DMS153 treated with DMSO at 0.1 percent for 48 hours (cell line): ENCODE data around the gene SLCO2A1.

Experiments used
- DNase-seq: peaks from one replicate; lab custom pipeline; 2025; ENCODE audit not compliant: unreplicated experiment; lab: John Stamatoyannopoulos, UW

The SLCO2A1 gene

GRCh38 chr3:134035836-134036235 is 6.1 kb upstream of the SLCO2A1 start:
- DNase-seq = no peak

DNA sequence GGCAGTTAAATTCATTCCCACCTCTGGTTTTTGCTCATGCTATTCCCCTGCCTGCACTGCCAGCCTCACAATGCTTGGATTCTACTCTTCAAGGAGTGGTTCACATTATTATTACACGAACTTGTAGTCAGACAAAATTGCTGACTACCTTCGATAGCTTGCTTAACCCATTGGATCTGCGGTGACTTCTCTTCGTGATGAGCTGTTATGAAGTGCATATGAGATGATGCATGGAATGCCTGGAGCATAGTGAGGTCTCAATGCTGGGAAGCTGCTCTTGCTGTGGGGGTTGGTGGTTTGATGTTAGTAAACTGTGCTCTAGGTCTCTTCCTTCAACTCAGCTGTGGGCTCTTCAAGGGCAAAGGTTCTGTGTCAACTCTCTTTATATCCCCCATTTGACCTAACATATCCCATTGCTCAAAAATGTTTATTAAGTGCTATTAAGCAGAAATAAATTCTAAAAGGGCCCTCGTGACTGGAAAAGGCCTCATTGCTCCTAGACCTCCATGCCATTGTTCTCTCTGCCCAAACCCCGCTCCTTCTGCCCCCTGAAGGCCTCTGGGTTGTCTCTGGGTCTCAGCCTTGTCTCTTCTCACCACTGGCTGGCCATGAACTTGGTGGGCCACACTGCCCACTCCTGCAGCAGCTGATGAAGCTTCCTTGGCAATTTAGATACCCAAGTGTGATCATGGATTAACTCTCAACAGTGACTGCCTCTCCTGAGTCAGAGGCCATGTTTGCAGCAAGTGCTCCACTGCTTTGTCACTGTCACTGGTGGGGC is 4.5 kb upstream of the SLCO2A1 start:
- DNase-seq = no peak

- no peak for DNase-seq
These were observed 3.7 kb upstream of the SLCO2A1 start for GRCh38 chr3:134033315-134033996.

- no peak for DNase-seq
These were observed 1.7 kb upstream of the SLCO2A1 start for GRCh38 chr3:134031348-134031915.

- peak; percentile 32 for DNase-seq
These were observed 938 bp upstream of the SLCO2A1 start for GRCh38 chr3:134030379-134031347.

- no peak for DNase-seq
These were observed 430 bp downstream of the SLCO2A1 start for GRCh38 chr3:134029256-134029733.

GRCh38 chr3:134028486-134029255 is 1.1 kb downstream of the SLCO2A1 start:
- no peak for DNase-seq

DNA sequence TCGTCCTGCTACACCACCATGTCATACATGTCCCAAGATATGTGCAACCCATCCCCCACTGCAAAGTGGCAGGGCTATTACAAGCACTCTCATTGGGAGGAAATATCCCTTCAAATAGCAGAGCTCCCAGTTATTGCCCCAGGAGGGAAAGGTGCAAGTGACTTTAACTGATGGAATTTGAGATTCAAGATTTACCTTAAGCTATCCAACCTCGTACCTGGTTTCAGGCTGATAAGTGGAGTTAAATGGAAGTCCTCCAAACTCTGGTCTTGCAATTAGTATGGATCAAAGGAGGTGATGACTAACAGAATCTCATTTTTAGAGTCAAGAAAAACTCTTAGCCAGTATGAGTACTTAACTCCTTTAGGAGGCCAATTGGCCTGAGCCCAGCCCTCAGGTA is 2.1 kb downstream of the SLCO2A1 start:
- no peak for DNase-seq

DNA sequence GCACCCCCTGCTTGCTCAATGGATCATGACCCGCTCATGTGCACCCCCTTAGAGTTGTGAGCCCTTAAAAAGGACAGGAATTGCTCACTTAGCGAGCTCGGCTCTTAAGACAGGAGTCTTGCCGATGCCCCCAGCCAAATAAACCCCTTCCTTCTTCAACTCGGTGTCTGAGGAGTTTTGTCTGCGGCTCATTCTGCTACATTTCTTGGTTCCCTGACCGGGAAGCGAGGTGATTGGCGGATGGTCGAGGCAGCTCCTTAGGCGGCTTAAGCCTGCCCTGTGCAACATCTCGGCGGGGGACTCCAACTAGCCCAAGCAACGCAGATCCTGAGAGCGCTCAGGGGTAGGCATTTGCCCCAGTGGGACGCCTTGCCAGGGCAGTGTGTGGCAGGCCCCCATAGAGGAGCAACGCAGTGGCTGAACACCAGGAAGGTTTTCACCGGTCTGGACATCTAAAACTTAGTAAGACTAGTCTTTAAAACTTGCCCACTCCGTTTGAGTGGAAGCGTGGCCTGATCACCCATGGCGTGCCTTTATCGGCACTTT is 9.5 kb downstream of the SLCO2A1 start:
- no peak for DNase-seq

GRCh38 chr3:134018850-134019249 is 10.9 kb downstream of the SLCO2A1 start:
- DNase-seq = no peak

- no peak for DNase-seq
These were observed 11.3 kb downstream of the SLCO2A1 start for GRCh38 chr3:134018406-134018805.

- no peak for DNase-seq
These were observed 12.2 kb downstream of the SLCO2A1 start for GRCh38 chr3:134017490-134017889.

- no peak for DNase-seq
These were observed 15.5 kb downstream of the SLCO2A1 start for GRCh38 chr3:134014270-134014669.

DNA sequence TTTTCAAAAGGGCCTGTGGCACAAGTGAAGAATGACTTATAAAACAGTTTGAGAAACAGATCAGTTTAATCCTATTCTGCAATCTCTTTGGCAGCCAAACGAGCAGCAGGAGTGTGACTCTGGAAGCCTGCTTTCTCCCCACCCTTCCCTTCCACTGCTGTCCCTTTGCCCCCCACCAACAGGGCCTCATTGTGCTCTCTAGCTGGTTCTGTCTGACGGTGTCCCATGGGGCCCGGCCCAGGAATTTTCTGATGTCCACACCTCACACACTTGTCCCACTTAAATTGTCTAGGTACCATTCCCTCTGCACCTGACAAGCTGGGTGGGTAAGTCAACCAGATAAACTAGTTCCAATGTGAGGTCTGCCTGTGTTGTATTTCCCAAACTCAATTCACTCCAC is 16.4 kb downstream of the SLCO2A1 start:
- no peak for DNase-seq

GRCh38 chr3:134009345-134010000 is 20.3 kb downstream of the SLCO2A1 start:
- DNase-seq = no peak

DNA sequence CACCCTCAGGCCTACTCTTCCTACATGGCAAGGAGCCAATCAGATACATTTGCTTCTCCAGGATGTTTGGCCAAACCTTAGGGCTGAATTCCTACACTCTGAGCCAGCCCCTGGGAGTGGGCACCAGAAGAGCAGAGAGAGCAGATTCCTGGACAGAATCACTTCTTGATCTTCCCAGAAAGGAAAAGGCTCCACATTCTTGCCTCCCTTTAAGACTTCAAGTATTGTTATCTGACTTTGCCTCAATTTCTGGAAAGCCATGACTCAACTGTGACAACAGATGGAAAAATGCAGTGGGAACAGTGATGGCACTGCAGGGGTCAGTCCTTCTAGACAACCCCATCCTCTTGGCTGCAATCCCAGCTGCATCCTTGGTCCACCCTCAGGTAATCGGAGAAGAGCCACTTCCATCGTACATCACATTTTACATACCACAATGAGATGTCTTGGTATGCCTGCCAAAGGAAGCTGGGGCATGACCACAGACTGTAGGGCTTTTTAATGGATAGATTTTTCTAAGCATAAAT is 21.0 kb downstream of the SLCO2A1 start:
- no peak for DNase-seq

DNA sequence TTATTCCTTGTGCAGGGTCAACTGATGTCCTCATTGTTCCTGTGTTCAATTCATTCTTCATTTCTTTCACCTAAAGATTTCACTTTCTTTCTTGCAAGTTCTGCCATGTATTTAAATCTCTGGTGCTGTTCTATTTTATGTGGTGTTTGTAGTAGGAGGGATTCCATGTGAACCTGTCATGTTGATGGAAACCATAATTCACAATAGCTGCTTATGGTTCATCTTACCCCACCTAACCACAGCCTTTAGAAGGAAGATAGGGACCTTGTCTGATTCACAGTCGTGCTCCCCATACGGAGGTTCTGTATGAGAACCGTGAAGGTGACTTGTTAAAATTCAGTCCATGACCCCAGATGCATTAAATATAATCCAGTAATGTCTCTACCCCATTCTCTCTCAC is 21.9 kb downstream of the SLCO2A1 start:
- DNase-seq = no peak

GRCh38 chr3:134004841-134005240 is 24.9 kb downstream of the SLCO2A1 start:
- no peak for DNase-seq

DNA sequence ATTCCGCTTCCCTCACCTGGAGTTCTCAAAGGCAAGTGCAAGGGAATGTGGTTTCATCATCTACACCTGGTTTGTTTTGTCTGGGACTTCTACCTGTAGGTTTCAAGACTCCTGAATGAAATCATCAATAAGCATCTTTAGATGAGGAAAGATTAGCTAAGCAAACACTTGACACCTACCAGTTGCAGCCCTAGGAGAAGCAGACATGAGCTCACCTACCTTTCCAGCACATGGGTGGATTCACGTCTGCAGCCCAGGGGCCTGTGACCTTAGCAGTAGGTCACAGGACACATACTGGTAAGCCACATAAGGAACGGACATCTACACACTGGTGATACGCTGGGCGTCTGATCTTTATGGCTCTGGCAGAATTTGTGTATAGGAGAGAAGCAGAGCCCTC is 26.7 kb downstream of the SLCO2A1 start:
- DNase-seq = no peak
